HCEC 1CT (cell line): ENCODE data around the gene F3.

Experiments used
- DNase-seq: peaks from one replicate; pipeline ENCODE4 v3.0.0-alpha.2; 2017

Gene F3

GRCh38 chr1:94552071-94552586 is 10.6 kb upstream of the F3 start:
- no peak for DNase-seq

- DNase-seq, result no peak
Measured at GRCh38 chr1:94551449-94551848, 9.9 kb upstream of the F3 start.

- no peak for DNase-seq
Measured at GRCh38 chr1:94550800-94551241, 9.3 kb upstream of the F3 start.

GRCh38 chr1:94550396-94550795 is 8.8 kb upstream of the F3 start:
- DNase-seq, result no peak

GRCh38 chr1:94549706-94550105 is 8.1 kb upstream of the F3 start:
- DNase-seq, result no peak

GRCh38 chr1:94544706-94545490 is 3.3 kb upstream of the F3 start:
- peak; percentile 88 for DNase-seq

GRCh38 chr1:94543893-94544635 is 2.5 kb upstream of the F3 start:
- DNase-seq, result peak; percentile 86

- peak; percentile 76 for DNase-seq
Measured at GRCh38 chr1:94543001-94543400, 1.4 kb upstream of the F3 start.

GRCh38 chr1:94542088-94542870 is 720 bp upstream of the F3 start:
- DNase-seq, result peak; percentile 75

- peak; percentile 42 for DNase-seq
Measured at GRCh38 chr1:94540440-94541245, 916 bp downstream of the F3 start.

GRCh38 chr1:94539496-94539895 is 2.1 kb downstream of the F3 start:
- DNase-seq, result peak; percentile 74

GRCh38 chr1:94538243-94538827 is 3.2 kb downstream of the F3 start:
- DNase-seq, result peak; percentile 49

- peak; percentile 22 for DNase-seq
Measured at GRCh38 chr1:94537254-94537653, 4.3 kb downstream of the F3 start.

GRCh38 chr1:94535879-94536278 is 5.7 kb downstream of the F3 start:
- DNase-seq, result peak; percentile 39

GRCh38 chr1:94535095-94535494 is 6.5 kb downstream of the F3 start:
- DNase-seq, result peak; percentile 12

GRCh38 chr1:94532077-94532476 is 9.5 kb downstream of the F3 start:
- DNase-seq, result peak; percentile 29

GRCh38 chr1:94531664-94532063 is 9.9 kb downstream of the F3 start:
- DNase-seq, result peak; percentile 3

GRCh38 chr1:94530373-94530878 is 11.1 kb downstream of the F3 start:
- DNase-seq, result peak; percentile 29

GRCh38 chr1:94529416-94529815 is 12.1 kb downstream of the F3 start:
- DNase-seq, result peak; percentile 1

- no peak for DNase-seq
Measured at GRCh38 chr1:94528826-94529225, 12.7 kb downstream of the F3 start.

- peak; percentile 65 for DNase-seq
Measured at GRCh38 chr1:94528299-94528698, 13.3 kb downstream of the F3 start.
